Omental fat pad (tissue), 4 donors: ENCODE data around the gene ADGRB2. TPM values are rescaled to one million over a fixed set of nuclear protein-coding genes. Genes with fewer than 3 reads are reported as not detected.

ENCODE experiments used
- ATAC-seq: fragments of 150-250 bp; one replicate; pipeline ENCODE4 v1.9.1; 2016; ENCODE audit warnings: mild to moderate bottlenecking, moderate library complexity; ENCODE audit not compliant: low FRiP score
- DNase-seq: peaks from one replicate; pipeline ENCODE4 v3.0.0-alpha.2; 2019; ENCODE audit warnings: low spot score
- total RNA-seq, 4 donors: library from RNA; depleted of rRNA; stranded (reverse); fragments of >200 nt; gene quantifications; one replicate each; pipeline ENCODE4 v1.1.0, GENCODE V29; 2016
- TF ChIP-seq, protein P1 (sequence below), 3 donors: fragments of 450-650 bp; IDR thresholded peaks; one replicate each; pipeline ENCODE4 v1.5.1; 2016 to 2017; ENCODE audit warnings: antibody characterized with exemption in 3 of 3, mild to moderate bottlenecking in 3 of 3, moderate library complexity in 2 of 3

ADGRB2 gene
- total RNA-seq, 4 donors from 2014 or later = 0.79 to 7.5 (median 3.3) TPM

- no peak for DNase-seq
- no peak for ATAC-seq
- TF ChIP-seq, protein P1, sequence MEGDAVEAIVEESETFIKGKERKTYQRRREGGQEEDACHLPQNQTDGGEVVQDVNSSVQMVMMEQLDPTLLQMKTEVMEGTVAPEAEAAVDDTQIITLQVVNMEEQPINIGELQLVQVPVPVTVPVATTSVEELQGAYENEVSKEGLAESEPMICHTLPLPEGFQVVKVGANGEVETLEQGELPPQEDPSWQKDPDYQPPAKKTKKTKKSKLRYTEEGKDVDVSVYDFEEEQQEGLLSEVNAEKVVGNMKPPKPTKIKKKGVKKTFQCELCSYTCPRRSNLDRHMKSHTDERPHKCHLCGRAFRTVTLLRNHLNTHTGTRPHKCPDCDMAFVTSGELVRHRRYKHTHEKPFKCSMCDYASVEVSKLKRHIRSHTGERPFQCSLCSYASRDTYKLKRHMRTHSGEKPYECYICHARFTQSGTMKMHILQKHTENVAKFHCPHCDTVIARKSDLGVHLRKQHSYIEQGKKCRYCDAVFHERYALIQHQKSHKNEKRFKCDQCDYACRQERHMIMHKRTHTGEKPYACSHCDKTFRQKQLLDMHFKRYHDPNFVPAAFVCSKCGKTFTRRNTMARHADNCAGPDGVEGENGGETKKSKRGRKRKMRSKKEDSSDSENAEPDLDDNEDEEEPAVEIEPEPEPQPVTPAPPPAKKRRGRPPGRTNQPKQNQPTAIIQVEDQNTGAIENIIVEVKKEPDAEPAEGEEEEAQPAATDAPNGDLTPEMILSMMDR (IDR thresholded peaks at IDR 0.05) = no peak
Observed at GRCh38 chr1:31778763-31779488, 14.8 kb upstream of the ADGRB2 start.

GRCh38 chr1:31776516-31776915 is 12.4 kb upstream of the ADGRB2 start:
- no peak for ATAC-seq
- TF ChIP-seq, protein P1 (IDR thresholded peaks at IDR 0.05) = no peak
- DNase-seq = no peak

- no peak for ATAC-seq
- TF ChIP-seq, protein P1 (IDR thresholded peaks at IDR 0.05) = no peak
- DNase-seq = no peak
Observed at GRCh38 chr1:31776032-31776431, 11.9 kb upstream of the ADGRB2 start.

- ATAC-seq (no peak), DNase-seq (no peak)
- TF ChIP-seq, protein P1 (IDR thresholded peaks at IDR 0.05) = no peak
Observed at GRCh38 chr1:31775210-31775999, 11.3 kb upstream of the ADGRB2 start.

- DNase-seq (no peak), ATAC-seq (no peak)
- TF ChIP-seq, protein P1 (IDR thresholded peaks at IDR 0.05) = no peak
Observed at GRCh38 chr1:31774495-31774894, 10.4 kb upstream of the ADGRB2 start.

DNA sequence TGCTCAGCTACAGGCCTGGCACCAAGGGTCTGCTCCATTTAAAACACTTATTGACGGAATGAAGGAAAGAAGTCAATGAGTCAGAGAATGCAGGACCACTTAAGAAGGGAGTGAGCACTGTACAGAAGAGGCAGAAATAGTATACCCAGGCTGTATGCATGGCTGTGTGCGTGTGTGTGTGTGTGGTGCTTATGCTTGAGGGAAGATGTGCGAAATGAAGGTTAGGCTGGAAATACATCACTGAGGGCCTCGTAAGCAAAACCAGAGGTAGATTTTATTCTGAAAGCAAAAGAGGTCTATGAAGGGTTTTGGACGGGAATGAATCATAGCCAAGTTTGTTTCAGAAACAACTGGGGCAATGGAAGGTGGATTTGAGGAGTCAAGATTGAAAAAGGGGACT is 9.7 kb upstream of the ADGRB2 start:
- TF ChIP-seq, protein P1 (IDR thresholded peaks at IDR 0.05) = no peak
- no peak for DNase-seq
- no peak for ATAC-seq
